SKM-1 treated with dmso at 0.1 percent for 144 hours (cell line): ENCODE results near the gene HPSE2.

Source experiments
- DNase-seq: peaks from one replicate; lab custom pipeline; 2025; ENCODE audit not compliant: unreplicated experiment; lab: John Stamatoyannopoulos, UW

HPSE2 gene

GRCh38 chr10:98470850-98471249 is 764.8 kb downstream of the HPSE2 start:
- no peak for DNase-seq

GRCh38 chr10:98469001-98469931 is 766.4 kb downstream of the HPSE2 start:
- no peak for DNase-seq

- peak; percentile 79 for DNase-seq
Measured at GRCh38 chr10:98467506-98468318, 767.9 kb downstream of the HPSE2 start.

- no peak for DNase-seq
Measured at GRCh38 chr10:98466861-98467505, 768.7 kb downstream of the HPSE2 start.

- no peak for DNase-seq
Measured at GRCh38 chr10:98465866-98466265, 769.8 kb downstream of the HPSE2 start.

- DNase-seq = no peak
Measured at GRCh38 chr10:98463976-98464754, 771.5 kb downstream of the HPSE2 start.

GRCh38 chr10:98463016-98463415 is 772.6 kb downstream of the HPSE2 start:
- no peak for DNase-seq

- DNase-seq = no peak
Measured at GRCh38 chr10:98461500-98461842, 774.2 kb downstream of the HPSE2 start.

GRCh38 chr10:98460837-98461499 is 774.7 kb downstream of the HPSE2 start:
- DNase-seq = no peak

- no peak for DNase-seq
Measured at GRCh38 chr10:98458809-98459784, 776.6 kb downstream of the HPSE2 start.

- DNase-seq = no peak
Measured at GRCh38 chr10:98457721-98458120, 777.9 kb downstream of the HPSE2 start.

GRCh38 chr10:98456686-98457482 is 778.8 kb downstream of the HPSE2 start:
- DNase-seq = no peak

GRCh38 chr10:98456043-98456570 is 779.5 kb downstream of the HPSE2 start:
- DNase-seq = no peak

GRCh38 chr10:98453729-98454128 is 781.9 kb downstream of the HPSE2 start:
- DNase-seq = no peak

- DNase-seq = no peak
Measured at GRCh38 chr10:98450618-98451017, 785.0 kb downstream of the HPSE2 start.

GRCh38 chr10:98449287-98449686 is 786.4 kb downstream of the HPSE2 start:
- DNase-seq = no peak

- DNase-seq = peak; percentile 50
Measured at GRCh38 chr10:98446661-98447221, 788.9 kb downstream of the HPSE2 start, which contains the start of gene HPS1. HPS1 (minus strand) TSS chr10:98446935; CDS start chr10:98443240, 3,695 bp downstream.
